Measurements from ENCODE around the gene CYS1. TPM values are rescaled to one million over a fixed set of nuclear protein-coding genes. Genes with fewer than 3 reads are reported as not detected.

CYS1 gene
- polyA plus RNA-seq, 1 donor (not counting 4 experiments of a cell fraction or from before 2014, with no cell fraction given): 0.14 TPM

- DNase-seq (ENCODE audit: low read depth, low spot score): no peak
- TF ChIP-seq CTCF (optimal IDR thresholded peaks at IDR 0.05 in 1 of 3, IDR thresholded peaks at IDR 0.05 in 1 of 3, conservative IDR thresholded peaks at IDR 0.05 in 1 of 3; ENCODE audit: extremely low read depth in 1 of 3, insufficient read depth in 2 of 3, low read length in 3 of 3) (no peak), EZH2 (IDR thresholded peaks at IDR 0.05; ENCODE audit: low read length) (no peak)
- no peak for FAIRE-seq
- dilution Hi-C loops (cut with MboI; ENCODE audit: extremely low pct_ligation_motif_present, low sequenced_read_pairs): no loop called here
- peaks cover 15% of the 10 kb centered on the region for H3K4me1 ChIP-seq (ENCODE audit: control insufficient read depth, extremely low read depth, insufficient read depth, low read length)
- no peaks in the 10 kb centered on the region for H3K36me3 ChIP-seq (ENCODE audit: control insufficient read depth in 2 of 2, extremely low read depth in 1 of 2, insufficient read depth in 2 of 2, low read length in 2 of 2)
- no peak overlapping the region for H2AFZ ChIP-seq (ENCODE audit: control insufficient read depth, low read length)
- no peaks in the 10 kb centered on the region for H3K79me2 ChIP-seq (ENCODE audit: control insufficient read depth, insufficient read depth, low read length)
- no peak overlapping the region for H3K4me2 ChIP-seq (ENCODE audit: control insufficient read depth, extremely low read depth, insufficient read depth, low read depth, low read length)
- no peak overlapping the region for H3K9ac ChIP-seq (ENCODE audit: control insufficient read depth, extremely low read depth, insufficient read depth, low read length)
- no peak overlapping the region for H3K27ac ChIP-seq (ENCODE audit: control insufficient read depth, insufficient read depth, low read length)
- no peaks in the 10 kb centered on the region for H3K27me3 ChIP-seq (ENCODE audit: control insufficient read depth, extremely low read depth, insufficient read depth, low read length)
- H4K20me1 ChIP-seq (ENCODE audit: control insufficient read depth, extremely low read depth, insufficient read depth, low read length): no peaks in the 10 kb centered on the region
- no peaks in the 10 kb centered on the region for H3K9me1 ChIP-seq (ENCODE audit: control insufficient read depth, extremely low read depth, insufficient read depth, low read length)
- no peak overlapping the region for H3K4me3 ChIP-seq (ENCODE audit: control insufficient read depth in 2 of 3, extremely low read depth in 1 of 3, insufficient read depth in 2 of 3, low read depth in 1 of 3, low read length in 3 of 3)
- H3K9me3 ChIP-seq (ENCODE audit: control insufficient read depth, low read depth, low read length): no peaks in the 10 kb centered on the region
Observed at GRCh38 chr2:10059552-10060335, 20.5 kb downstream of the CYS1 start.

- H3K4me1 ChIP-seq (ENCODE audit: control insufficient read depth, extremely low read depth, insufficient read depth, low read length): peaks cover 15% of the 10 kb centered on the region
- H4K20me1 ChIP-seq (ENCODE audit: control insufficient read depth, extremely low read depth, insufficient read depth, low read length): no peaks in the 10 kb centered on the region
- H3K36me3 ChIP-seq (ENCODE audit: control insufficient read depth in 2 of 2, extremely low read depth in 1 of 2, insufficient read depth in 2 of 2, low read length in 2 of 2): no peaks in the 10 kb centered on the region
- no peak for DNase-seq (ENCODE audit: low read depth, low spot score)
- H3K79me2 ChIP-seq (ENCODE audit: control insufficient read depth, insufficient read depth, low read length): no peaks in the 10 kb centered on the region
- no peak overlapping the region for H3K9ac ChIP-seq (ENCODE audit: control insufficient read depth, extremely low read depth, insufficient read depth, low read length)
- H3K27ac ChIP-seq (ENCODE audit: control insufficient read depth, insufficient read depth, low read length): no peak overlapping the region
- dilution Hi-C loops (cut with MboI; ENCODE audit: extremely low pct_ligation_motif_present, low sequenced_read_pairs): no loop called here
- H3K9me3 ChIP-seq (ENCODE audit: control insufficient read depth, low read depth, low read length): no peaks in the 10 kb centered on the region
- FAIRE-seq: no peak
- H3K9me1 ChIP-seq (ENCODE audit: control insufficient read depth, extremely low read depth, insufficient read depth, low read length): no peaks in the 10 kb centered on the region
- H2AFZ ChIP-seq (ENCODE audit: control insufficient read depth, low read length): no peak overlapping the region
- no peak for TF ChIP-seq CTCF (optimal IDR thresholded peaks at IDR 0.05 in 1 of 3, IDR thresholded peaks at IDR 0.05 in 1 of 3, conservative IDR thresholded peaks at IDR 0.05 in 1 of 3; ENCODE audit: extremely low read depth in 1 of 3, insufficient read depth in 2 of 3, low read length in 3 of 3)
- no peak for TF ChIP-seq EZH2 (IDR thresholded peaks at IDR 0.05; ENCODE audit: low read length)
- H3K4me3 ChIP-seq (ENCODE audit: control insufficient read depth in 2 of 3, extremely low read depth in 1 of 3, insufficient read depth in 2 of 3, low read depth in 1 of 3, low read length in 3 of 3): no peak overlapping the region
- no peak overlapping the region for H3K4me2 ChIP-seq (ENCODE audit: control insufficient read depth, extremely low read depth, insufficient read depth, low read depth, low read length)
- no peaks in the 10 kb centered on the region for H3K27me3 ChIP-seq (ENCODE audit: control insufficient read depth, extremely low read depth, insufficient read depth, low read length)
Observed at GRCh38 chr2:10059016-10059351, 21.2 kb downstream of the CYS1 start.
